KMS-11 (cell line): ENCODE measurements around the gene YWHAB.

Source experiments
- H2AFZ ChIP-seq: fragments of 200-600 bp; sonication (generic); 2 replicates; pipeline ENCODE4 v1.6.1; 2016; ENCODE audit warnings: antibody characterized with exemption, mixed run types, low read depth
- H3K27ac ChIP-seq: fragments of 200-600 bp; sonication (generic); 2 replicates; pipeline ENCODE4 v1.6.1; 2016; ENCODE audit warnings: mild to moderate bottlenecking, mixed run types
- H3K27me3 ChIP-seq: fragments of 200-600 bp; sonication (generic); 2 replicates; pipeline ENCODE4 v1.6.1; 2017; ENCODE audit warnings: mild to moderate bottlenecking, low read depth, mixed run types, moderate library complexity; ENCODE audit not compliant: insufficient read depth
- H3K36me3 ChIP-seq: fragments of 200-600 bp; sonication (generic); 2 replicates; pipeline ENCODE4 v1.6.1; 2017; ENCODE audit warnings: mild to moderate bottlenecking, mixed run types; ENCODE audit not compliant: insufficient read depth
- H3K4me1 ChIP-seq: fragments of 200-600 bp; sonication (generic); 2 replicates; pipeline ENCODE4 v1.6.1; 2016; ENCODE audit warnings: mild to moderate bottlenecking, low read depth, mixed run types; ENCODE audit not compliant: poor library complexity, severe bottlenecking
- H3K4me2 ChIP-seq: fragments of 200-600 bp; sonication (generic); 2 replicates; pipeline ENCODE4 v1.7.0; 2016; ENCODE audit warnings: mild to moderate bottlenecking, mixed run types
- H3K4me3 ChIP-seq: fragments of 200-600 bp; sonication (generic); IDR thresholded peaks from 2 replicates; pipeline ENCODE4 v1.6.1; 2017; ENCODE audit warnings: low read depth, low read length, mixed read lengths; ENCODE audit not compliant: insufficient read depth
- H3K79me2 ChIP-seq: fragments of 200-600 bp; sonication (generic); 2 replicates; pipeline ENCODE4 v1.6.1; 2016; ENCODE audit warnings: low read depth, mixed run types; ENCODE audit not compliant: insufficient read depth
- H3K9ac ChIP-seq: fragments of 200-600 bp; sonication (generic); 2 replicates; pipeline ENCODE4 v1.6.1; 2016; ENCODE audit warnings: mild to moderate bottlenecking, mixed run types
- H4K20me1 ChIP-seq: fragments of 200-600 bp; sonication (generic); 2 replicates; pipeline ENCODE4 v1.6.1; 2016; ENCODE audit warnings: mild to moderate bottlenecking, mixed run types; ENCODE audit not compliant: insufficient read depth
- CTCF ChIP-seq: fragments of 200-600 bp; sonication (generic); conservative IDR thresholded peaks from 2 replicates; pipeline ENCODE4 v1.6.1; 2017; ENCODE audit warnings: low read depth, mild to moderate bottlenecking, antibody characterized with exemption, low read length, moderate library complexity, mixed read lengths

YWHAB gene

DNA sequence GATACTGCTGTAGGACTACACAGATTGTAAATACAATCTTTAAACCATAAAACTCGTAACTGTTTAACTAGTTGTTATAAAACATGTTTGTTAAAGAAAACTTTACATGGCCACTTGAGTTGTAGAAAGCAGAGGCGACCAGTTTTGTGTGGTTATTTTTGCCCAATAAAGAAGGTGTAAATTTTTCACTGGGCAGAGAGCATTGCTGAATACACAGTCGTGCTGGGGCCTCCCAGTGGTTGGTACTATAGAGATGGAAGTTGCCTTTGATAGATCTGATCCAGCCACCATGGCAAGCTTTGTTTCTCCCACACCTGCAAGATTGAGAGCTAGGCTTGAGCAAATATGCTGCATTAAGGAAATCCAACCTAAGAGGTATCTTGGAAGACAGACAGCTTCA, 34.0 kb upstream of the YWHAB start:
- no peaks in the 10 kb centered on the region for H3K4me1 ChIP-seq
- no peak overlapping the region for H3K27ac ChIP-seq
- TF ChIP-seq CTCF: no peak
- H4K20me1 ChIP-seq: no peaks in the 10 kb centered on the region
- H3K79me2 ChIP-seq: no peaks in the 10 kb centered on the region
- H3K9ac ChIP-seq: no peak overlapping the region
- H3K36me3 ChIP-seq: no peaks in the 10 kb centered on the region
- H3K4me2 ChIP-seq: no peak overlapping the region
- no peak overlapping the region for H2AFZ ChIP-seq
- H3K27me3 ChIP-seq: no peaks in the 10 kb centered on the region
- H3K4me3 ChIP-seq: no peak overlapping the region

DNA sequence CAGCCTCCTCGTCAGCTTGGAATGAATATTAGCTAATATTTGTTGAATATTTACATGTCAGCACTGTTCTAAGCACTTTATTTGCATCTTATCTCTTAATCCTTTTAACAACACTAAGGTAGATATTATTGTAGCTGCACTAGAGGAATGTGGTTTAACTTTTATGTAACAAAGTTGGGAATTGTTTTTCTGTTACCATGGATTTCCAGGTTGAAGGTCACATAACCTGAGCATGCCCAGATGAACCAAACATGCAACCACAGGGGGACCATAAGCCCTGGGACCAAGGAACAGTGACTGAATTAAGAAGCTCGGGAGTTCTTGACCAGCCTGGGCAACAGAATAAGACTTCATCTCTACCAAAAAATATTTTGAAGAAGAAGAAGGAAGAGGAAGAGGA, 29.1 kb upstream of the YWHAB start:
- Histone ChIP-seq H3K79me2 (no peaks in the 10 kb centered on the region), H3K27me3 (no peaks in the 10 kb centered on the region), H4K20me1 (no peaks in the 10 kb centered on the region), H3K4me1 (no peaks in the 10 kb centered on the region), H3K27ac (no peak overlapping the region), H3K4me3 (no peak overlapping the region), H3K4me2 (no peak overlapping the region), H3K9ac (no peak overlapping the region), H2AFZ (no peak overlapping the region), H3K36me3 (no peaks in the 10 kb centered on the region)
- TF ChIP-seq CTCF: no peak

- Histone ChIP-seq H2AFZ (no peak overlapping the region), H3K4me1 (no peaks in the 10 kb centered on the region), H3K27me3 (no peaks in the 10 kb centered on the region), H3K36me3 (no peaks in the 10 kb centered on the region), H3K9ac (no peak overlapping the region), H3K27ac (no peak overlapping the region), H3K4me3 (no peak overlapping the region), H4K20me1 (no peaks in the 10 kb centered on the region), H3K79me2 (no peaks in the 10 kb centered on the region), H3K4me2 (no peak overlapping the region)
- no peak for TF ChIP-seq CTCF
Observed at GRCh38 chr20:44856856-44857448, 28.6 kb upstream of the YWHAB start.

DNA sequence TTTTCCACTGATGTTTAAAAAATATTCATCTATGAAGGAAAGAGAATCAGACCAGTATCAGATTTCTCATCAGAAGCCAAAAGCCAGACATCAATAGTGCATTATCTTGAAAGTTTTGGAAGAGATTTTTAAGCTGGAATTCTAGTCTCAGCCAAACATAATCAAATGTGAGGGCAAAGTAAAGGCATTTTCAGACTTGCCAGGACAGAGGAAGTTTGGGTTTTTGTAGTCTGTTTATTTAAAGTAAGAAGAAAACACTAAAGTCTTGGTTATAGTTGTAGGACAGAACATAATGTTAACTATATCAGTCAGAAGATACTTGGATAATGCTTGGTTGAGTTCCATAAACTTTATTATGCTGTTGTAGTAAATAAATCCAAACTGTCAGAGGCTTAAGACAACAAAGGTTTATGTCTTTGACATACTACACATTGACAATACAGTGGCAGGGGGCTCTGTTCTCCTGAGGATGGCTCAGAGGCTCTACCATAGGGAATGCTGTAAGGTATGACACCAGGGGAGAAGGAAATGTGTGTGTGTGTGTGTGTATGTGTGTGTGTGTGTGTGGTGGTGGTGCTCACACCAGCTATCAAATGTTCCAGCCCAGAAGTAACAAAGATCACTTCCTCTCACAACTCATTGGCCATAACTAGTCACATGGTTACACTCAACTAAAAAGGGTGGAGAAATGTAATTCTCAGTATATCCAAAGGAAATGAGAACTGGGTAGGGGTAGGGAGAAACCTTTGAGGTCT, 26.7 kb upstream of the YWHAB start:
- Histone ChIP-seq H3K4me1 (no peaks in the 10 kb centered on the region), H3K27me3 (no peaks in the 10 kb centered on the region), H3K79me2 (no peaks in the 10 kb centered on the region), H3K9ac (no peak overlapping the region), H2AFZ (no peak overlapping the region), H3K4me2 (no peak overlapping the region), H4K20me1 (no peaks in the 10 kb centered on the region), H3K36me3 (no peaks in the 10 kb centered on the region), H3K27ac (no peak overlapping the region), H3K4me3 (no peak overlapping the region)
- TF ChIP-seq CTCF: no peak
